A172 (cell line): Measurements from ENCODE around the gene NUTM2E. TPM values are rescaled to one million over a fixed set of nuclear protein-coding genes. Genes with fewer than 3 reads are reported as not detected.
"Not testable (repeated sequence)": the region's sequence is repeated elsewhere in the genome, so short reads cannot be mapped to it uniquely, and the experiment has no call there.

ENCODE experiments used
- DNase-seq: peaks from one replicate; pipeline ENCODE4 v3.0.0-alpha.2; 2015; ENCODE audit warnings: low spot score
- total RNA-seq: library from RNA; depleted of rRNA; stranded (reverse); fragments of >200 nt; shearing (Covaris generic); gene quantifications from 2 replicates; pipeline ENCODE4 v1.2.3, GENCODE V29; 2014; rRNA removed

The NUTM2E gene
- 0.07 TPM in 1 of 2 replicates, not detected in the other for total RNA-seq

DNA sequence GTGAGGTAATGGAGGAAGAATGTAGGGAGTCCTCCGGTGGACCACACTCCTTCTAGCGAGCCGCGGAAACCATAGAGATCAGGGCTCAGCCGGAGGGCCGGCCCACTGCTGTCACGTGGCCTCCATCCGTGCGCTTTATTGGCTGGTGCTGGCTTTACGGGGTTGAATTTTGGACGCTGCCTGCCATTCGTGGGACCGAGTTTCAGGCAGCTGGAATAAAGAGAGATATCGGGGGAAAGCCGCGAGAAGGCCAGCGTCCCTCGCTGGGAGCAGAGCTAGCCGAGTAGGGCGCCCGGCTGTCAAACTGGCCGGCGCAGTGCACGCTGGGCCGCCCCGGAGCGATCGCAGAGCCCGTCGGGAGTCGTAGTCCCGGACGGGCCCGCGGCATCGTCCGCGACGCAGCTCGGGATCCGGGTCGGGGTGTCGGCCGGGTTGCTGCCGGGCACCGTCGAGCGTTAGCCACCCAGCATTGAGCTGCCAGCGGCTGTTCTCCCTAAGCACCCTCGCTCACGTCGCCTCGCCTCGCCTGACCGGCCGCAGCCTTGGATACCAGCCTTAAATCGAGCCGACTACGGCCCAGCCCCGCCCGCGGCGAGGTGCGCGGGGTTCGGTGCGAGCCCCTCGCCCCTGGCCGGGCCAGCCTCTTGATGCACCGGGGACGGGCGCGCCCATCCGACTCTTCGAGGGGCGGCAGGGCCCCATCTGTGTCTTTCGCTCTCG, at the start of gene NUTM2E:
Gene NUTM2E (plus strand): TSS at position 244 of the 720 bp plus-strand sequence. CDS start 15,002 bp downstream, outside the sequence.
- peak; percentile 65 for DNase-seq

- DNase-seq, result not testable (repeated sequence)
Measured at GRCh38 chr10:79777997-79778396, 48.5 kb upstream of the NUTM2E start.

DNA sequence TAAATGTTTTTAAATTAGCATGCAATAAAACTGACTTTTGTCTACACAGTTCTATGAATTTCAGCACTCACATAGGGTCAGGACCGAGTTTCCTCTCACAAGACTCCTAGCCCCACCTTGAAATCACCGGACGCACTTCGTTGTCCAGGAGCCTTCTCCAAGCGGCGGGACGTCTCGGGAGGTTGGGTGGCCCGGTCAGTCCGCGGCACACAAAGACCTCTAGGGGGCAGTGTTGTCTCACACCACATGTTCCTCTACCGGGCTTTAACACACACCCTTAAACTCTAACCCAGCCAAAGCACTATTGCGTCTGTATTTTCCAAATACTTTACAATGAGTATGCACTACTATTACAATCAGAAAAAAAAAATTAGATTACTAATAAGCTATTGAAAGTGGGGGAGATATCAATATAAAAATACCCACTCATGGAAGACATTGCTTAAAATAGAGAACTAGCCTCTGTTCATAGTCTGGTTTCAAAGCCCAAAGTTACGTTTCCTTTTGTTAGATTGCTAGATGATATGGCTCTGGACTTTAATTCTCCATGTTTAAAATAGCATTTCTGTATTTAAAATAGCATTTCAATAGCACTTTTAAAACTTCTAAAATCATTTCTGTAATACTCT, 47.1 kb upstream of the NUTM2E start:
- peak; percentile 70 for DNase-seq

DNA sequence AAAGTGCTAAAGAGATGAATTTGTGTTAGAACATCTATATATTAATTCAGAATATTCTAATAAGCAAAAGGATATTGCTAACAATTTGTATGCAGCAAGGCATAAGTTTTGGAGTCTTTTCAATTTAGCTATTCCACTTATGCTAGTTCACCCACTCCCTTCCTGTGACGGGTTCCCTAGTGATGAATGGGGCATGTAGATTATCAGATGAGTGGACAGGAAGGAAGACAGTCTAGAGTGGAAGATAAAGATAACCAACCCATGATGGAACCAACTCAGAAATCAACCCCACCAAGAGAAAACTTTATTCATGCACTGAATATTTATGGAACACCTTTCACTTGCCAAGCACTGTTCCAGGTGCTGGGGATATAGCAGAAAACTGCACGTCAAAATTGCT, 46.5 kb upstream of the NUTM2E start:
- not testable (repeated sequence) for DNase-seq

GRCh38 chr10:79781584-79781983, 45.0 kb upstream of the NUTM2E start:
- DNase-seq, result not testable (repeated sequence)

GRCh38 chr10:79787455-79787952, 39.0 kb upstream of the NUTM2E start:
- DNase-seq, result not testable (repeated sequence)

GRCh38 chr10:79789351-79789750, 37.2 kb upstream of the NUTM2E start:
- DNase-seq, result not testable (repeated sequence)

GRCh38 chr10:79791906-79792517, 34.5 kb upstream of the NUTM2E start:
- DNase-seq, result not testable (repeated sequence)

GRCh38 chr10:79799337-79799736, 27.2 kb upstream of the NUTM2E start:
- not testable (repeated sequence) for DNase-seq

- peak; percentile 14 for DNase-seq
Measured at GRCh38 chr10:79805857-79806256, 20.7 kb upstream of the NUTM2E start.

GRCh38 chr10:79811895-79812294, 14.6 kb upstream of the NUTM2E start:
- not testable (repeated sequence) for DNase-seq

GRCh38 chr10:79816290-79816689, 10.2 kb upstream of the NUTM2E start:
- DNase-seq, result not testable (repeated sequence)

GRCh38 chr10:79823387-79823786, 3.2 kb upstream of the NUTM2E start:
- not testable (repeated sequence) for DNase-seq

- DNase-seq, result not testable (repeated sequence)
Measured at GRCh38 chr10:79825587-79826011, 940 bp upstream of the NUTM2E start.

DNA sequence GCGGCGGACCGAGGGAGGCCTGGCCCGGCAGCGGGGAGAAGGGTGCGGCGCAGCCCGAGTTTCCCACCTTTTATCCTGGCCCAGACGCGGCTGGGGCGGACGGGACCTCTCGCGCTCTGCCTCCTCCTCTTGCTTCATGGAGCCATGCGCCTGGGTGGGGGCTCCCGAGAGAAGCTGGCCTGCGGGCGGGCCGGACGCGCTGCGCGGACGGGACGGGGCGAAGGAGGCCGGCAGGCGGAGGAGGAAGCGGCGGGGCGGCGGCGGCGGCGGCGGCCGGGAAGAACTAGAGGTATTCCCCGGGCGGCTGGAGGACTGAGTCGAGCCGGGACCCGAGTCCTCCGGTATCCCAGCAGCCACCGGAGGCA, 426 bp upstream of the NUTM2E start:
- not testable (repeated sequence) for DNase-seq

DNA sequence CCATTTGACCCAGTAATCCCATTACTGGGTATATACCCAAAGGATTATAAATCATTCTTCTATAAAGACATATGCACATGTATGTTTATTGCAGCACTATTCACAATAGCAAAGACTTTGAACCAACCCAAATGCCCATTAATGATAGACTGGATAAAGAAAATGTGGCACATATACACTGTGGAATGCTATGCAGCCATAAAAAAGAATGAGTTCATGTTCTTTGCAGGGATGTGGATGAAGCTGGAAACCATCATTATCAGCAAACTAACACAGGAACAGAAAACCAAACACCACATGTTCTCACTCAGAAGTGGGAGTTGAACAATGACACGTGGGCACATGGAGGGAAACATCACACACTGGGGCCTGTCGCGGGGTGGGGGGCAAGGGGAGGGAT, 7.3 kb downstream of the NUTM2E start:
- DNase-seq, result not testable (repeated sequence)

- not testable (repeated sequence) for DNase-seq
Measured at GRCh38 chr10:79835891-79836290, 9.4 kb downstream of the NUTM2E start.

DNA sequence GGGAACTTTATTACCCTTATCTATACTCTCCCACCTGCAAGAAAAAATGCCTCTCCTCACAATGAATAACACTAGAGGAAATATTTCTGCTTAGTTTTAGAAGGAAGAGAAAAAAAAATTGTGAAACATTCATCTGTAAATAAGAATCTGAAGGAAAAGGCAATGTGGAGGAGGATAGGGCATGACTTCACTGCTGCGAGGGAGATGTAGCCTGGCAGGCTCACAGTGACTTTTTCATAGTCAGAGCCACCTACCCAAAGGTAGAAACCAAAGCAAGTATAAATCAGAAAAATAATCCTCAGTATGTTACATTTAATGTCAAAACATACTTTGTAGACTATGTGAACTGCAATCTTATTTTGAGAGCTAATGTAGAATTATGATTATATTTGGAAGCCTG, 10.4 kb downstream of the NUTM2E start:
- not testable (repeated sequence) for DNase-seq

GRCh38 chr10:79838441-79838840, 11.9 kb downstream of the NUTM2E start:
- DNase-seq, result not testable (repeated sequence)

DNA sequence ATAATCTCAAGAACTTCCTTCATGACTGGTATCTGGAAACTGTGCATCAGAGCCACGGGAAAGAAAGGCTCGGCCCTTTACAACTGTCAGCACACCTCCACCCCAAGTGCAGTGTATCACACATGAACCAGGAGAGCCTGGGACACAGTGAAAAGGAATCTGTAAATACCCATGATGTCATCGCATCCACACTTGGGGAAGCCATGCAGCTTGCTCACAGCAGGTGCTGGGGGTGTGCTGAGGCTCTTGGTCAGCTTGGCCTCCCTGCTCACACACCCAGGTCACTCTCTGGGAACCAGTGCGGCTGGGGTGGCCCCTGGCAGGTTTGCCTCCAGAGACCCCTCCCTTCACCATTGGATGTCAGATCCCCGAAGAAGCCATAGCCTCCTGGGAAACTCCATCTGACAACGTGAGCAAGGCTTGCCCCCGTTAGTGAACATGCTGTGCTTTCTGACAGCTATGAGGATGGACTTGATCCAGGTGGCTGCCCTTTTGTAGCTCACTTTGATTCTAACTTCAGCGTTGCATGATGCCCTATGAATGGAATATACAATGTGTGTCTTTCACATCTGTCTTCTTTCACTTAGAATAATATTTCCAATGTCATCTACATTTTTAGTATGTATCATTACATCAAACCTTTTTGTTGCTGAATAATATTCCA, 26.8 kb downstream of the NUTM2E start:
- DNase-seq, result not testable (repeated sequence)

- not testable (repeated sequence) for DNase-seq
Measured at GRCh38 chr10:79862269-79862668, 35.7 kb downstream of the NUTM2E start.

GRCh38 chr10:79862803-79863202, 36.3 kb downstream of the NUTM2E start:
- DNase-seq, result not testable (repeated sequence)
